ENCODE measurements around the gene NLGN4X.

Gene NLGN4X

DNA sequence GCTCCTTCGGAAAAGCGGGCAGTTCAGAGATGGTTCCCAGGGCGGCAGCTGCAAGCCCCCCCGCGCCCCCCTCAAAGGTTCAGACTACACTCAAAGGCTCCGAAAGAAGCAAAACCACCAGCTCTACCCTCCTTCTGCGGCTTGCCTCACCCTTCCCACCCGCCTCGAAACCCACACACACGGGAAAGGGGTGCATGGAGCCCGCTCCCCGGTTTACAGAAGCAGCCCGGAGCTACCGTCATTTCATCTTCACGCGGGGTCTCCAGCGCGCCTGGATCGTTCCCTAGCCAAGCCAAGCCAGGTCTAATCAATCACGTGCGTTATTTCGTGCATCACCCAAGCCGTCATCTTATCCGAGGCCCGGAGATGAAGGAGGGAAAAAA, 1.2 kb downstream of the NLGN4X start:
- H3K4me3 ChIP-seq (ENCODE audit: control insufficient read depth, low read depth, low read length): no peak overlapping the region
- TF ChIP-seq, protein P1, sequence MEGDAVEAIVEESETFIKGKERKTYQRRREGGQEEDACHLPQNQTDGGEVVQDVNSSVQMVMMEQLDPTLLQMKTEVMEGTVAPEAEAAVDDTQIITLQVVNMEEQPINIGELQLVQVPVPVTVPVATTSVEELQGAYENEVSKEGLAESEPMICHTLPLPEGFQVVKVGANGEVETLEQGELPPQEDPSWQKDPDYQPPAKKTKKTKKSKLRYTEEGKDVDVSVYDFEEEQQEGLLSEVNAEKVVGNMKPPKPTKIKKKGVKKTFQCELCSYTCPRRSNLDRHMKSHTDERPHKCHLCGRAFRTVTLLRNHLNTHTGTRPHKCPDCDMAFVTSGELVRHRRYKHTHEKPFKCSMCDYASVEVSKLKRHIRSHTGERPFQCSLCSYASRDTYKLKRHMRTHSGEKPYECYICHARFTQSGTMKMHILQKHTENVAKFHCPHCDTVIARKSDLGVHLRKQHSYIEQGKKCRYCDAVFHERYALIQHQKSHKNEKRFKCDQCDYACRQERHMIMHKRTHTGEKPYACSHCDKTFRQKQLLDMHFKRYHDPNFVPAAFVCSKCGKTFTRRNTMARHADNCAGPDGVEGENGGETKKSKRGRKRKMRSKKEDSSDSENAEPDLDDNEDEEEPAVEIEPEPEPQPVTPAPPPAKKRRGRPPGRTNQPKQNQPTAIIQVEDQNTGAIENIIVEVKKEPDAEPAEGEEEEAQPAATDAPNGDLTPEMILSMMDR (conservative IDR thresholded peaks at IDR 0.05; ENCODE audit: control insufficient read depth, insufficient read depth, low read depth, low read length): no peak
- no peak for DNase-seq (ENCODE audit: low read depth)

DNA sequence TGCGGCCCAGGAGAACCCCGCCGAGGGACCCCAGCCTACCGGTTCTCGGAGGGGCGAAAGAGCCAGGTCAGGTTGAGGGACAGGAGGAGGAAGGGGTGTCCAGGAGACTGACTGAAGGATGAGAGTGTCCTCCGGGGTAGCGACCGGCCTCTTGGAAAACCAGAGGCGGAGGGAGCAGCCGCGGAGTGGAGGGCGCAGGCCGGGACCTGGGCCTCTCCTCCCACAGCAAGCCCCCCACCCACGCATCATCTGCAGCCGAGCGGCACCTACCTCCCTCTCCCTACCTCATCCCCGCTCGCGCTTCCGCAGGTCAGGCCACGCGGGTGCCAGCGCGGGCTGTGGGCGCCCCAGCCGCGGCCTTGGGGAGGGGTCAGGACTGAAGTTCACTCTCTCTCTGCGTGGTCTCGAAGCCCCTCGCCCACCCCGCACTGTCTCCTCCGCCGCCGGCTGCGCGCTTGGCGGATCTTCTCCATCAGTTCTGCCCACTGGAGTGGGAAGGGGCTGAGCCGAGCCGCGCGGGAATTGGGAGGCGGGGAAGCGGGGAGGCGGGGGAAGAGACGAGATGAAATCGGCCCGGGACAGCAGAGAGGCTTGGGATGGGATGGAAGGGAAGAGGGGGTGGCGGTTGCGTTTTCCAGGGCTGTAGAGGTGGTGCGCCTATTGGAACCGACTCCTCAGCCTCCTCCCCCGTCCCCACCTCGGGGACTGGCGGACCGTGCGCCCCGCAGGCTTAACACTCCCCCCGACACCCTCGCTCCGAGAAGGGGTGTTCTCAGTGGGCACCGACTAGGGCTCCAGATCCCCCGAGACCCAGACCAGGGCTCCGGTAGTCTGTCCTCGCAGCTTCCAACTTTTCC, 1.8 kb downstream of the NLGN4X start:
- H3K4me3 ChIP-seq (ENCODE audit: control insufficient read depth, low read depth, low read length): no peak overlapping the region
- DNase-seq (ENCODE audit: low read depth): no peak
- TF ChIP-seq, protein P1 (conservative IDR thresholded peaks at IDR 0.05; ENCODE audit: control insufficient read depth, insufficient read depth, low read depth, low read length): no peak

DNA sequence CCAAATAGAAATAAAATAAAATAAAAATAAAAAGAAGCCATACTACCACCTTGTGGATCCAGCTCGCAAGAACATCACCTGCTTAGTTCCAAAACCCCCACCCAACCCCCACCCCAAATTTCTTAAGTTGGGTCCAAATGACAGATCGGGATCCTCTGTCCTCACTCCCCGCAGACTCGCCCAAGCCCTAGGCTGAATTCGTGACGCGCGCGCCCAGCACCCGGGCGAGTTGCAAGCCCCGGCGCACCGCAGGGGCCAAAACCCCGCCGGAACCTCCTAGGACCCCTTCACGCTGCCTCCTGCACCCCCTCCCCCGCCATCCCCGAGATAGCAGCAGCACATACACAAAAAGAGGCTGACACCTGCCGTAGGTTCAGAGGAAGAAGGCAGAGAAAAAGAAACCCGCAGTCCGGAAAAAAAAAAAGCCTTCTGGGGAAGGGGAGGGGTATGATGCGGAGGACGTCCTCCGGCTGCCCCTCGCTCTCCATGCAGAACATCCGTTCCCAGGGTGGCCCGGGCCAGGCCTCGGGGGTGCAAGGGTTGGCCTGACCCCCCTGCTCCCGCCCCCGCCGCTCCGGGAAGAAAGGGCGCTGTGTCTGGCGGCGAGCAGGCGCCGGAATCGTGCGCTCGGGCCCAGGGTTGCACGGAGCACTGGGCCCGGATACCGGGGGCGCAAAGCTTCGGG, 2.6 kb downstream of the NLGN4X start:
- TF ChIP-seq, protein P1 (conservative IDR thresholded peaks at IDR 0.05; ENCODE audit: control insufficient read depth, insufficient read depth, low read depth, low read length): no peak
- no peak overlapping the region for H3K4me3 ChIP-seq (ENCODE audit: control insufficient read depth, low read depth, low read length)
- DNase-seq (ENCODE audit: low read depth): no peak

DNA sequence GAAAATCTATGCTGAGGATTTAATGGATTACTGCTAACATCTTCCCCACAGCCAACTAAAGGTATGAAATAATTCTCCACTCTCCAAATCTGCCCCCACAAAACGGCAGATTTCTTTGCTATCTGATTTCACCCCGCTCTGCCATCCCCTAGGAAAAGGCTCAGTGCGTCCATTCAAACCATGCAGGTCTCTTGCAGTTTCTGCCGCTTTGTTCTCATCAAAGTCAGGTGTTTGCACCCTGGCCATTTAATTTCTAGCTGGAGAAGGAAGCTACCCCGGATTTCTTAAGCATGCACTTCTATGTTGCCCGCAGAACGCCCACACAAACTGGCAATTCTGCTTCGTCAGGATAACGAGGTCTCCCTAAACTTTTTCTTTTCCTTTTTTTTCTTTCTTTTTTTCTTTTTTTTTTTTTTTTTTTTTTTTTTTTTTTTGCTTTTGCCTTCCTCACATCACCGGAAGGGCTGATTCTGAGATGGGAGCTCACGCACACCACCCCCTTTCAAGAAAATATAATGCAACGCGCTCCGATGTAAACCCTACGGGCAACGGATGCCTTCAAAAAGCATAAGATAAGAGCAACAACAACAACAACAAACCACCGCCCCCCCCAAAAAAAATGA, 3.3 kb downstream of the NLGN4X start:
- TF ChIP-seq, protein P1 (conservative IDR thresholded peaks at IDR 0.05; ENCODE audit: control insufficient read depth, insufficient read depth, low read depth, low read length): no peak
- no peak overlapping the region for H3K4me3 ChIP-seq (ENCODE audit: control insufficient read depth, low read depth, low read length)
- DNase-seq (ENCODE audit: low read depth): no peak

DNA sequence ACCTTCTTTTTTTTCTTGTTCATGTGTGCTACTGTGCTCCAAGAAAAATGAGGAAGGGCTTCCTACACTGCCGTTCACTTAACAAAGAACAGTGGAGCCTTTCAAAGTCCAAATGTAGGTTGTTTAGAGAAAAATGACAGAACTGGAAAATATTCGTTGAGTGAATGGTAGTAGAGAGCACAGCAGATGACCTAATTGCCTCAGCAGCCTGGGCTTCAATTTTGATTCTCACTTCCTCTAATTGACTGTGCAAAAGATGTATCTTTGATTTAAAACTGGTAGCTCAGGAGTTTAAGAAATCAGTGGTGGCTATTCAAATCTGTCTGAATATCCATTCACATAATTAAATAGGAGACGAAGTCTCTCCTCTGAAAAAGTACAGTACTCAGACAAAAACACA, 5.2 kb downstream of the NLGN4X start:
- H3K4me3 ChIP-seq (ENCODE audit: control insufficient read depth, low read depth, low read length): no peak overlapping the region
- TF ChIP-seq, protein P1 (conservative IDR thresholded peaks at IDR 0.05; ENCODE audit: control insufficient read depth, insufficient read depth, low read depth, low read length): no peak
- DNase-seq (ENCODE audit: low read depth): no peak

DNA sequence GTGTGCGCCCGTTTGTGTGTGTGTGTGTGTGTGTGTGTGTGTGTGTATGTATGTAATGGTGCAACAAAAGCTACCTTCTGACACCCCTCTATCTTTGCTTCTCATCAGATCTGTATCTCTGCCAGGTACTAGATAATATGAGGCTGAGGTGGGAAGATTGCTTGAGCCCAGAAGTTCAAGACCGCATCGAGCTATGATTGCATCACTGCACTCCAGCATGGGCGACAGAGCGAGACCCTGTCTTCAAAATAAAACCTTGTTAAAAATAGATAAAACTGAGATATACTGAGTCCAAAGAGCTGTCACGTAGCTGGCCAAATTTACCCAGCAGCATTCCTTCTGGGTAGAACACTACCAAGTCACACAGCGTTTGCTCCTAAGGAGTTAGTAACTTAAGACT, 18.4 kb downstream of the NLGN4X start:
- TF ChIP-seq, protein P1 (conservative IDR thresholded peaks at IDR 0.05; ENCODE audit: control insufficient read depth, insufficient read depth, low read depth, low read length): no peak
- DNase-seq (ENCODE audit: low read depth): no peak
- H3K4me3 ChIP-seq (ENCODE audit: control insufficient read depth, low read depth, low read length): no peak overlapping the region
